ENCODE results near the gene SLC2A14.
"Not testable (repeated sequence)": the region's sequence is repeated elsewhere in the genome, so short reads cannot be mapped to it uniquely, and the experiment has no call there.

Gene SLC2A14

GRCh38 chr12:7806319-7806718, 66.4 kb downstream of the SLC2A14 start:
- H3K9ac ChIP-seq (ENCODE audit: low read length); H3K36me3 ChIP-seq (ENCODE audit: control insufficient read depth, insufficient read depth, low read length); H3K4me3 ChIP-seq (ENCODE audit: low read length); H3K27me3 ChIP-seq (ENCODE audit: control insufficient read depth, insufficient read depth, low read length); H3K4me1 ChIP-seq (ENCODE audit: control insufficient read depth, insufficient read depth, low read length); H3K27ac ChIP-seq (ENCODE audit: low read depth, low read length): not testable (repeated sequence)

GRCh38 chr12:7801460-7801859, 71.3 kb downstream of the SLC2A14 start:
- H3K36me3 ChIP-seq (ENCODE audit: control insufficient read depth, insufficient read depth, low read length): no peaks in the 10 kb centered on the region
- H3K4me1 ChIP-seq (ENCODE audit: control insufficient read depth, insufficient read depth, low read length): no peaks in the 10 kb centered on the region
- no peak overlapping the region for H3K4me3 ChIP-seq (ENCODE audit: low read length)
- H3K27me3 ChIP-seq (ENCODE audit: control insufficient read depth, insufficient read depth, low read length): no peaks in the 10 kb centered on the region
- no peak overlapping the region for H3K9ac ChIP-seq (ENCODE audit: low read length)
- no peak overlapping the region for H3K27ac ChIP-seq (ENCODE audit: low read depth, low read length)

- H3K9ac ChIP-seq (ENCODE audit: low read length); H3K27me3 ChIP-seq (ENCODE audit: control insufficient read depth, insufficient read depth, low read length); H3K4me3 ChIP-seq (ENCODE audit: low read length); H3K27ac ChIP-seq (ENCODE audit: low read depth, low read length); H3K36me3 ChIP-seq (ENCODE audit: control insufficient read depth, insufficient read depth, low read length); H3K4me1 ChIP-seq (ENCODE audit: control insufficient read depth, insufficient read depth, low read length): not testable (repeated sequence)
Measured at GRCh38 chr12:7798750-7799308, 73.9 kb downstream of the SLC2A14 start.

GRCh38 chr12:7797698-7798398, 74.9 kb downstream of the SLC2A14 start:
- H3K4me1 ChIP-seq (ENCODE audit: control insufficient read depth, insufficient read depth, low read length): no peaks in the 10 kb centered on the region
- H3K9ac ChIP-seq (ENCODE audit: low read length): no peak overlapping the region
- H3K27ac ChIP-seq (ENCODE audit: low read depth, low read length): no peak overlapping the region
- no peaks in the 10 kb centered on the region for H3K36me3 ChIP-seq (ENCODE audit: control insufficient read depth, insufficient read depth, low read length)
- no peak overlapping the region for H3K4me3 ChIP-seq (ENCODE audit: low read length)
- H3K27me3 ChIP-seq (ENCODE audit: control insufficient read depth, insufficient read depth, low read length): no peaks in the 10 kb centered on the region

- H3K27ac ChIP-seq (ENCODE audit: low read depth, low read length); H3K4me1 ChIP-seq (ENCODE audit: control insufficient read depth, insufficient read depth, low read length); H3K36me3 ChIP-seq (ENCODE audit: control insufficient read depth, insufficient read depth, low read length); H3K4me3 ChIP-seq (ENCODE audit: low read length); H3K27me3 ChIP-seq (ENCODE audit: control insufficient read depth, insufficient read depth, low read length); H3K9ac ChIP-seq (ENCODE audit: low read length): not testable (repeated sequence)
Measured at GRCh38 chr12:7797269-7797668, 75.4 kb downstream of the SLC2A14 start.

- no peaks in the 10 kb centered on the region for H3K36me3 ChIP-seq (ENCODE audit: control insufficient read depth, insufficient read depth, low read length)
- H3K27ac ChIP-seq (ENCODE audit: low read depth, low read length): no peak overlapping the region
- H3K27me3 ChIP-seq (ENCODE audit: control insufficient read depth, insufficient read depth, low read length): no peaks in the 10 kb centered on the region
- no peaks in the 10 kb centered on the region for H3K4me1 ChIP-seq (ENCODE audit: control insufficient read depth, insufficient read depth, low read length)
- no peak overlapping the region for H3K9ac ChIP-seq (ENCODE audit: low read length)
- H3K4me3 ChIP-seq (ENCODE audit: low read length): no peak overlapping the region
Measured at GRCh38 chr12:7793211-7793610, 79.5 kb downstream of the SLC2A14 start.

GRCh38 chr12:7788884-7789528, 83.7 kb downstream of the SLC2A14 start, which contains the start of gene NANOG:
TSS of gene NANOG (plus strand) at chr12:7789402. CDS start at chr12:7789615, 213 bp downstream.
- H3K4me1 ChIP-seq (ENCODE audit: control insufficient read depth, insufficient read depth, low read length); H3K27me3 ChIP-seq (ENCODE audit: control insufficient read depth, insufficient read depth, low read length); H3K27ac ChIP-seq (ENCODE audit: low read depth, low read length); H3K9ac ChIP-seq (ENCODE audit: low read length); H3K36me3 ChIP-seq (ENCODE audit: control insufficient read depth, insufficient read depth, low read length); H3K4me3 ChIP-seq (ENCODE audit: low read length): not testable (repeated sequence)

- Histone ChIP-seq H3K27ac (ENCODE audit: low read depth, low read length) (no peak overlapping the region), H3K4me3 (ENCODE audit: low read length) (no peak overlapping the region), H3K9ac (ENCODE audit: low read length) (no peak overlapping the region), H3K27me3 (ENCODE audit: control insufficient read depth, insufficient read depth, low read length) (no peaks in the 10 kb centered on the region), H3K4me1 (ENCODE audit: control insufficient read depth, insufficient read depth, low read length) (no peaks in the 10 kb centered on the region), H3K36me3 (ENCODE audit: control insufficient read depth, insufficient read depth, low read length) (no peaks in the 10 kb centered on the region)
Measured at GRCh38 chr12:7788294-7788660, 84.4 kb downstream of the SLC2A14 start.

GRCh38 chr12:7787574-7788293, 85.0 kb downstream of the SLC2A14 start:
- no peak overlapping the region for H3K9ac ChIP-seq (ENCODE audit: low read length)
- H3K27ac ChIP-seq (ENCODE audit: low read depth, low read length): no peak overlapping the region
- H3K4me3 ChIP-seq (ENCODE audit: low read length): no peak overlapping the region
- H3K27me3 ChIP-seq (ENCODE audit: control insufficient read depth, insufficient read depth, low read length): no peaks in the 10 kb centered on the region
- H3K36me3 ChIP-seq (ENCODE audit: control insufficient read depth, insufficient read depth, low read length): no peaks in the 10 kb centered on the region
- H3K4me1 ChIP-seq (ENCODE audit: control insufficient read depth, insufficient read depth, low read length): no peaks in the 10 kb centered on the region

- no peak overlapping the region for H3K4me3 ChIP-seq (ENCODE audit: low read length)
Measured at GRCh38 chr12:7784701-7785100, 88.0 kb downstream of the SLC2A14 start.

GRCh38 chr12:7783433-7783832, 89.3 kb downstream of the SLC2A14 start:
- H3K9ac ChIP-seq (ENCODE audit: low read length); H3K27me3 ChIP-seq (ENCODE audit: control insufficient read depth, insufficient read depth, low read length); H3K27ac ChIP-seq (ENCODE audit: low read depth, low read length); H3K4me3 ChIP-seq (ENCODE audit: low read length); H3K4me1 ChIP-seq (ENCODE audit: control insufficient read depth, insufficient read depth, low read length); H3K36me3 ChIP-seq (ENCODE audit: control insufficient read depth, insufficient read depth, low read length): not testable (repeated sequence)

More at GRCh38 chr12:7784701-7785100, 88.0 kb downstream of the SLC2A14 start:
- Histone ChIP-seq H3K27me3 (ENCODE audit: control insufficient read depth, insufficient read depth, low read length) (no peaks in the 10 kb centered on the region), H3K9ac (ENCODE audit: low read length) (no peak overlapping the region), H3K27ac (ENCODE audit: low read depth, low read length) (no peak overlapping the region), H3K4me1 (ENCODE audit: control insufficient read depth, insufficient read depth, low read length) (no peaks in the 10 kb centered on the region), H3K36me3 (ENCODE audit: control insufficient read depth, insufficient read depth, low read length) (no peaks in the 10 kb centered on the region)

GRCh38 chr12:7782055-7782454, 90.7 kb downstream of the SLC2A14 start:
- Histone ChIP-seq H3K9ac (ENCODE audit: low read length) (no peak overlapping the region), H3K4me1 (ENCODE audit: control insufficient read depth, insufficient read depth, low read length) (no peaks in the 10 kb centered on the region), H3K27me3 (ENCODE audit: control insufficient read depth, insufficient read depth, low read length) (no peaks in the 10 kb centered on the region), H3K36me3 (ENCODE audit: control insufficient read depth, insufficient read depth, low read length) (no peaks in the 10 kb centered on the region), H3K4me3 (ENCODE audit: low read length) (no peak overlapping the region), H3K27ac (ENCODE audit: low read depth, low read length) (no peak overlapping the region)

Measured in rectal smooth muscle tissue (tissue), 1 donor.